ENCODE measurements around the gene PTCD3. TPM values are rescaled to one million over a fixed set of nuclear protein-coding genes. Genes with fewer than 3 reads are reported as not detected.

PTCD3 gene
- polyA plus RNA-seq, 1 donor from 2014 or later = 214 TPM

- Histone ChIP-seq H3K9me2 (ENCODE audit: insufficient read depth, low read length) (no peaks in the 10 kb centered on the region), H4K20me1 (ENCODE audit: insufficient read depth) (no peaks in the 10 kb centered on the region), H3K79me2 (replicated peaks; ENCODE audit: insufficient read depth, low read length) (no peaks in the 10 kb centered on the region), H3K36me3 (ENCODE audit: insufficient read depth, low read length) (no peaks in the 10 kb centered on the region), H3K4me3 (ENCODE audit: low read length) (no peak overlapping the region), H2AFZ (ENCODE audit: low read depth, low read length) (no peak overlapping the region), H3K9ac (ENCODE audit: low read length) (no peak overlapping the region), H3K27me3 (ENCODE audit: insufficient read depth, low read depth, low read length) (no peaks in the 10 kb centered on the region), H3K4me2 (ENCODE audit: low read length) (no peak overlapping the region), H3F3A (ENCODE audit: insufficient read depth, low read length, poor library complexity, severe bottlenecking) (no peaks in the 10 kb centered on the region), H3K9me3 (ENCODE audit: low read length) (no peaks in the 10 kb centered on the region), H3K27ac (ENCODE audit: low read length) (no peak overlapping the region)
- TF ChIP-seq MXI1 (conservative IDR thresholded peaks at IDR 0.05; ENCODE audit: poor library complexity, severe bottlenecking) = no peak
- no peak for TF ChIP-seq RAD21 (conservative IDR thresholded peaks at IDR 0.05)
- no peak for TF ChIP-seq EP300 (conservative IDR thresholded peaks at IDR 0.05; ENCODE audit: poor library complexity, severe bottlenecking)
- TF ChIP-seq, protein P1, sequence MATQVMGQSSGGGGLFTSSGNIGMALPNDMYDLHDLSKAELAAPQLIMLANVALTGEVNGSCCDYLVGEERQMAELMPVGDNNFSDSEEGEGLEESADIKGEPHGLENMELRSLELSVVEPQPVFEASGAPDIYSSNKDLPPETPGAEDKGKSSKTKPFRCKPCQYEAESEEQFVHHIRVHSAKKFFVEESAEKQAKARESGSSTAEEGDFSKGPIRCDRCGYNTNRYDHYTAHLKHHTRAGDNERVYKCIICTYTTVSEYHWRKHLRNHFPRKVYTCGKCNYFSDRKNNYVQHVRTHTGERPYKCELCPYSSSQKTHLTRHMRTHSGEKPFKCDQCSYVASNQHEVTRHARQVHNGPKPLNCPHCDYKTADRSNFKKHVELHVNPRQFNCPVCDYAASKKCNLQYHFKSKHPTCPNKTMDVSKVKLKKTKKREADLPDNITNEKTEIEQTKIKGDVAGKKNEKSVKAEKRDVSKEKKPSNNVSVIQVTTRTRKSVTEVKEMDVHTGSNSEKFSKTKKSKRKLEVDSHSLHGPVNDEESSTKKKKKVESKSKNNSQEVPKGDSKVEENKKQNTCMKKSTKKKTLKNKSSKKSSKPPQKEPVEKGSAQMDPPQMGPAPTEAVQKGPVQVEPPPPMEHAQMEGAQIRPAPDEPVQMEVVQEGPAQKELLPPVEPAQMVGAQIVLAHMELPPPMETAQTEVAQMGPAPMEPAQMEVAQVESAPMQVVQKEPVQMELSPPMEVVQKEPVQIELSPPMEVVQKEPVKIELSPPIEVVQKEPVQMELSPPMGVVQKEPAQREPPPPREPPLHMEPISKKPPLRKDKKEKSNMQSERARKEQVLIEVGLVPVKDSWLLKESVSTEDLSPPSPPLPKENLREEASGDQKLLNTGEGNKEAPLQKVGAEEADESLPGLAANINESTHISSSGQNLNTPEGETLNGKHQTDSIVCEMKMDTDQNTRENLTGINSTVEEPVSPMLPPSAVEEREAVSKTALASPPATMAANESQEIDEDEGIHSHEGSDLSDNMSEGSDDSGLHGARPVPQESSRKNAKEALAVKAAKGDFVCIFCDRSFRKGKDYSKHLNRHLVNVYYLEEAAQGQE (IDR thresholded peaks at IDR 0.05; ENCODE audit: borderline replicate concordance) = no peak
- TF ChIP-seq SMC3 (conservative IDR thresholded peaks at IDR 0.05; ENCODE audit: poor library complexity) = no peak
- no peak for TF ChIP-seq TAF1 (IDR thresholded peaks at IDR 0.05; ENCODE audit: low read depth)
- no peak for TF ChIP-seq EZH2 (IDR thresholded peaks at IDR 0.05; ENCODE audit: borderline replicate concordance, insufficient read depth, low read length, poor library complexity, severe bottlenecking)
- no peak for TF ChIP-seq POLR2AphosphoS5 (IDR thresholded peaks at IDR 0.05)
- TF ChIP-seq, protein P2, sequence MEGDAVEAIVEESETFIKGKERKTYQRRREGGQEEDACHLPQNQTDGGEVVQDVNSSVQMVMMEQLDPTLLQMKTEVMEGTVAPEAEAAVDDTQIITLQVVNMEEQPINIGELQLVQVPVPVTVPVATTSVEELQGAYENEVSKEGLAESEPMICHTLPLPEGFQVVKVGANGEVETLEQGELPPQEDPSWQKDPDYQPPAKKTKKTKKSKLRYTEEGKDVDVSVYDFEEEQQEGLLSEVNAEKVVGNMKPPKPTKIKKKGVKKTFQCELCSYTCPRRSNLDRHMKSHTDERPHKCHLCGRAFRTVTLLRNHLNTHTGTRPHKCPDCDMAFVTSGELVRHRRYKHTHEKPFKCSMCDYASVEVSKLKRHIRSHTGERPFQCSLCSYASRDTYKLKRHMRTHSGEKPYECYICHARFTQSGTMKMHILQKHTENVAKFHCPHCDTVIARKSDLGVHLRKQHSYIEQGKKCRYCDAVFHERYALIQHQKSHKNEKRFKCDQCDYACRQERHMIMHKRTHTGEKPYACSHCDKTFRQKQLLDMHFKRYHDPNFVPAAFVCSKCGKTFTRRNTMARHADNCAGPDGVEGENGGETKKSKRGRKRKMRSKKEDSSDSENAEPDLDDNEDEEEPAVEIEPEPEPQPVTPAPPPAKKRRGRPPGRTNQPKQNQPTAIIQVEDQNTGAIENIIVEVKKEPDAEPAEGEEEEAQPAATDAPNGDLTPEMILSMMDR (IDR thresholded peaks at IDR 0.05; ENCODE audit: poor library complexity, severe bottlenecking) = no peak
These were observed 23.3 kb upstream of the PTCD3 start for GRCh38 chr2:86082756-86083155.

GRCh38 chr2:86087936-86088850, 17.8 kb upstream of the PTCD3 start:
- peaks cover 4% of the 10 kb centered on the region for H3K36me3 ChIP-seq (ENCODE audit: insufficient read depth, low read length)

More at GRCh38 chr2:86087936-86088850, 17.8 kb upstream of the PTCD3 start:
- Histone ChIP-seq H3F3A (ENCODE audit: insufficient read depth, low read length, poor library complexity, severe bottlenecking) (no peaks in the 10 kb centered on the region), H3K9me3 (ENCODE audit: low read length) (no peaks in the 10 kb centered on the region), H2AFZ (ENCODE audit: low read depth, low read length) (no peak overlapping the region), H3K4me2 (ENCODE audit: low read length) (no peak overlapping the region), H3K79me2 (replicated peaks; ENCODE audit: insufficient read depth, low read length) (no peaks in the 10 kb centered on the region), H3K27me3 (ENCODE audit: insufficient read depth, low read depth, low read length) (no peaks in the 10 kb centered on the region), H3K9ac (ENCODE audit: low read length) (no peak overlapping the region), H3K4me3 (ENCODE audit: low read length) (no peak overlapping the region), H3K27ac (ENCODE audit: low read length) (no peak overlapping the region), H4K20me1 (ENCODE audit: insufficient read depth) (no peaks in the 10 kb centered on the region), H3K9me2 (ENCODE audit: insufficient read depth, low read length) (no peaks in the 10 kb centered on the region)
- TF ChIP-seq EP300 (conservative IDR thresholded peaks at IDR 0.05; ENCODE audit: poor library complexity, severe bottlenecking) = no peak
- TF ChIP-seq MXI1 (conservative IDR thresholded peaks at IDR 0.05; ENCODE audit: poor library complexity, severe bottlenecking) = no peak
- no peak for TF ChIP-seq POLR2AphosphoS5 (IDR thresholded peaks at IDR 0.05)
- TF ChIP-seq, protein P2 (IDR thresholded peaks at IDR 0.05; ENCODE audit: poor library complexity, severe bottlenecking) = no peak
- TF ChIP-seq EZH2 (IDR thresholded peaks at IDR 0.05; ENCODE audit: borderline replicate concordance, insufficient read depth, low read length, poor library complexity, severe bottlenecking) = no peak
- TF ChIP-seq RAD21 (conservative IDR thresholded peaks at IDR 0.05) = no peak
- no peak for TF ChIP-seq TAF1 (IDR thresholded peaks at IDR 0.05; ENCODE audit: low read depth)
- TF ChIP-seq, protein P1 (IDR thresholded peaks at IDR 0.05; ENCODE audit: borderline replicate concordance) = no peak
- no peak for TF ChIP-seq SMC3 (conservative IDR thresholded peaks at IDR 0.05; ENCODE audit: poor library complexity)
